K562 (cell line): ENCODE results near the gene PRKCB. TPM values are rescaled to one million over a fixed set of nuclear protein-coding genes. Genes with fewer than 3 reads are reported as not detected.
A peak's percentile ranks its signal among the peaks of the same experiment; 100 is the strongest.

Experiments used
- ATF7 ChIP-seq: fragments of 450-650 bp; IDR thresholded peaks from 2 replicates; pipeline ENCODE4 v1.7.1; 2014; ENCODE audit warnings: mild to moderate bottlenecking, moderate library complexity
- DMBX1 ChIP-seq: fragments of 250-450 bp; sonication (Bioruptor Pico); IDR thresholded peaks from 2 replicates; pipeline ENCODE4 v1.8.0; 2022; ENCODE audit warnings: inconsistent platforms, mild to moderate bottlenecking, moderate library complexity, borderline replicate concordance
- JUND ChIP-seq, 2 experiments: IDR thresholded peaks; 2 replicates in 1 of 2; 3 replicates in 1 of 2; pipeline ENCODE4 v1.6.1; 2011; ENCODE audit warnings: borderline replicate concordance in 2 of 2, low read depth in 2 of 2, low read length in 2 of 2, improper control_type of control experiment in 1 of 2, missing biosample characterization in 1 of 2, missing genetic modification characterization in 1 of 2, missing genetic modification reagents in 1 of 2
- MEIS2 ChIP-seq: fragments of 450-650 bp; IDR thresholded peaks from 2 replicates; pipeline ENCODE4 v1.6.1; 2014; ENCODE audit warnings: mild to moderate bottlenecking; ENCODE audit not compliant: partially characterized antibody
- MYC ChIP-seq, 2 experiments: fragments of 250-450 bp in 1 of 2; sonication (Bioruptor Pico) in 1 of 2; IDR thresholded peaks; 2 replicates each; pipeline versions ENCODE4 v1.5.1 to v1.6.1; 2012 to 2021; ENCODE audit warnings: low read depth in 2 of 2, borderline replicate concordance in 1 of 2, improper control_type of control experiment in 1 of 2, low read length in 1 of 2, mild to moderate bottlenecking in 1 of 2, moderate library complexity in 1 of 2
- RAD51 ChIP-seq: fragments of 450-650 bp; IDR thresholded peaks from 2 replicates; pipeline ENCODE4 v1.7.1; 2016; ENCODE audit warnings: low read depth, mild to moderate bottlenecking, borderline replicate concordance
- STAG1 ChIP-seq: sonication (generic); formaldehyde crosslinking; IDR thresholded peaks from 2 replicates; pipeline ENCODE4 v1.5.0; 2020; ENCODE audit warnings: missing genetic modification reagents, borderline replicate concordance
- THRAP3 ChIP-seq: fragments of 450-650 bp; IDR thresholded peaks from 2 replicates; pipeline ENCODE4 v1.6.1; 2016; ENCODE audit warnings: mild to moderate bottlenecking, inconsistent platforms, borderline replicate concordance
- XRCC3 ChIP-seq: fragments of 450-650 bp; IDR thresholded peaks from 2 replicates; pipeline ENCODE4 v1.6.1; 2017; ENCODE audit warnings: mild to moderate bottlenecking, moderate library complexity
- ZBTB17 ChIP-seq: fragments of 450-650 bp; formaldehyde crosslinking; IDR thresholded peaks from 2 replicates; pipeline ENCODE4 v1.4.0; 2020; ENCODE audit warnings: mild to moderate bottlenecking
- ZEB2 ChIP-seq: fragments of 450-650 bp; IDR thresholded peaks from 2 replicates; pipeline ENCODE4 v1.6.1; 2016
- polyA plus RNA-seq, 8 experiments: library from polyadenylated mRNA; depleted of rRNA in 4 of 8; stranded (reverse) in 5 of 8; unstranded in 3 of 8; fragments of >200 nt; fragmentation: Nextera tagmentation in 2 of 8; fragmentation: Illumina TruSeq in 1 of 8; extraction: Ambion mirVana in 2 of 8; extraction: Trizol in 1 of 8; gene quantifications; 2 replicates each; pipeline versions ENCODE4 v1.2.1 to v1.2.3, GENCODE V29; 2011 to 2014; ENCODE audit warnings: inconsistent platforms in 1 of 8, missing spikeins in 1 of 8
- total RNA-seq, 7 experiments: library from RNA; depleted of rRNA in 6 of 7; stranded (reverse); fragments of >200 nt in 6 of 7; fragmentation: Illumina TruSeq in 2 of 7; extraction: Trizol in 2 of 7; gene quantifications; 2 replicates each; pipeline versions ENCODE4 v1.2.1 to v1.2.3, GENCODE V29; 2011 to 2021; ENCODE audit warnings: low replicate concordance in 1 of 7
- TF ChIP-seq, protein P1 (sequence below): fragments of 250-450 bp; sonication (Bioruptor Pico); IDR thresholded peaks from 2 replicates; pipeline ENCODE4 v1.5.0; 2021; ENCODE audit warnings: mild to moderate bottlenecking, borderline replicate concordance
- TF ChIP-seq, protein P2 (sequence below): fragments of 450-650 bp; IDR thresholded peaks from 2 replicates; pipeline ENCODE4 v1.6.1; 2016
- TF ChIP-seq, protein P3 (sequence below), 2 experiments: fragments of 450-650 bp; conservative IDR thresholded peaks; 2 replicates each; pipeline ENCODE4 v1.6.1; 2017; ENCODE audit warnings: mild to moderate bottlenecking in 2 of 2, moderate library complexity in 2 of 2
- TF ChIP-seq, protein P4 (sequence below), 2 experiments: fragments of 450-650 bp in 1 of 2; sonication (generic) in 1 of 2; formaldehyde crosslinking; conservative IDR thresholded peaks; 2 replicates each; pipeline versions ENCODE4 v1.4.0 to v1.8.1; 2020 to 2022; ENCODE audit warnings: mild to moderate bottlenecking in 1 of 2, missing genetic modification reagents in 1 of 2

The PRKCB gene
- total and polyA plus RNA-seq, 9 of the 15 experiments (the other 6 are each of a cell fraction or from before 2014, with no cell fraction given), result 49.9 to 276 (median 148) TPM

DNA sequence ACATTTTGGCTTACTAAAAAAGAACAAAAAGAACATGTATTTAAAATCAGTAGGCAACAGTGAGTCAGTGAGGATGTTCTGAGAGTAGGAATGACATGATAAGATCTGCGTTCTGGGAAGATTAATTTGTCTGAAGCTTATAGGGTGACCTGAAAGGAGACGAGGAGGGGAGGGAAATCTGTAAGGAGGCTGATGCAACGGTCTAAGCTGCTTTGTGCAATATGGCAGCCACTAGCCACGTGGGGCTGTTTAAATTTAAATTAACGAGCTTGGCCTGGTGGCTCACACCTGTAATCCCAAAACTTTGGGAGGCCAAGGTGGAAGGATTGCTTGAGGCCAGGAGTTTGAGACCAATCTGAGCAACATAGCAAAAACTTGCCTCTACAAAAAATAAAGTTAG is 238.8 kb downstream of the PRKCB start (continued):
- TF ChIP-seq, protein P1, sequence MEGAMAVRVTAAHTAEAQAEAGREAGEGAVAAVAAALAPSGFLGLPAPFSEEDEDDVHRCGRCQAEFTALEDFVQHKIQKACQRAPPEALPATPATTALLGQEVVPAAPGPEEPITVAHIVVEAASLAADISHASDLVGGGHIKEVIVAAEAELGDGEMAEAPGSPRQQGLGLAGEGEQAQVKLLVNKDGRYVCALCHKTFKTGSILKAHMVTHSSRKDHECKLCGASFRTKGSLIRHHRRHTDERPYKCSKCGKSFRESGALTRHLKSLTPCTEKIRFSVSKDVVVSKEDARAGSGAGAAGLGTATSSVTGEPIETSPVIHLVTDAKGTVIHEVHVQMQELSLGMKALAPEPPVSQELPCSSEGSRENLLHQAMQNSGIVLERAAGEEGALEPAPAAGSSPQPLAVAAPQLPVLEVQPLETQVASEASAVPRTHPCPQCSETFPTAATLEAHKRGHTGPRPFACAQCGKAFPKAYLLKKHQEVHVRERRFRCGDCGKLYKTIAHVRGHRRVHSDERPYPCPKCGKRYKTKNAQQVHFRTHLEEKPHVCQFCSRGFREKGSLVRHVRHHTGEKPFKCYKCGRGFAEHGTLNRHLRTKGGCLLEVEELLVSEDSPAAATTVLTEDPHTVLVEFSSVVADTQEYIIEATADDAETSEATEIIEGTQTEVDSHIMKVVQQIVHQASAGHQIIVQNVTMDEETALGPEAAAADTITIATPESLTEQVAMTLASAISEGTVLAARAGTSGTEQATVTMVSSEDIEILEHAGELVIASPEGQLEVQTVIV (CRISPR knock-in tag), result no peak
- TF ChIP-seq, protein P2, sequence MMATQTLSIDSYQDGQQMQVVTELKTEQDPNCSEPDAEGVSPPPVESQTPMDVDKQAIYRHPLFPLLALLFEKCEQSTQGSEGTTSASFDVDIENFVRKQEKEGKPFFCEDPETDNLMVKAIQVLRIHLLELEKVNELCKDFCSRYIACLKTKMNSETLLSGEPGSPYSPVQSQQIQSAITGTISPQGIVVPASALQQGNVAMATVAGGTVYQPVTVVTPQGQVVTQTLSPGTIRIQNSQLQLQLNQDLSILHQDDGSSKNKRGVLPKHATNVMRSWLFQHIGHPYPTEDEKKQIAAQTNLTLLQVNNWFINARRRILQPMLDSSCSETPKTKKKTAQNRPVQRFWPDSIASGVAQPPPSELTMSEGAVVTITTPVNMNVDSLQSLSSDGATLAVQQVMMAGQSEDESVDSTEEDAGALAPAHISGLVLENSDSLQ, result peak; percentile 43
- TF ChIP-seq RAD51 (peak; percentile 40; the same call in 1 of the 2 replicates), JUND (IDR thresholded peaks at IDR 0.05; ENCODE audit: borderline replicate concordance, low read depth, low read length) (peak; percentile 55; the same call in 1 of the 2 replicates), JUND (tag; IDR thresholded peaks at IDR 0.05; ENCODE audit: borderline replicate concordance, low read depth, low read length) (peak; percentile 17; the same call in 1 of the 3 replicates), ZBTB17 (no peak), ZEB2 (0 out of 2 replicates have a peak, but pooled peaks have one; percentile 25), THRAP3 (no peak), MEIS2 (peak; percentile 73), MYC (IDR thresholded peaks at IDR 0.05; ENCODE audit: low read depth, low read length) (peak; percentile 98), MYC (CRISPR knock-in tag; IDR thresholded peaks at IDR 0.05; ENCODE audit: borderline replicate concordance, low read depth) (0 out of 2 replicates have a peak, but pooled peaks have one; percentile 55), ATF7 (peak; percentile 60), STAG1 (CRISPR knock-in tag) (no peak), XRCC3 (no peak), DMBX1 (CRISPR knock-in tag) (peak; percentile 68)
- TF ChIP-seq, protein P3, sequence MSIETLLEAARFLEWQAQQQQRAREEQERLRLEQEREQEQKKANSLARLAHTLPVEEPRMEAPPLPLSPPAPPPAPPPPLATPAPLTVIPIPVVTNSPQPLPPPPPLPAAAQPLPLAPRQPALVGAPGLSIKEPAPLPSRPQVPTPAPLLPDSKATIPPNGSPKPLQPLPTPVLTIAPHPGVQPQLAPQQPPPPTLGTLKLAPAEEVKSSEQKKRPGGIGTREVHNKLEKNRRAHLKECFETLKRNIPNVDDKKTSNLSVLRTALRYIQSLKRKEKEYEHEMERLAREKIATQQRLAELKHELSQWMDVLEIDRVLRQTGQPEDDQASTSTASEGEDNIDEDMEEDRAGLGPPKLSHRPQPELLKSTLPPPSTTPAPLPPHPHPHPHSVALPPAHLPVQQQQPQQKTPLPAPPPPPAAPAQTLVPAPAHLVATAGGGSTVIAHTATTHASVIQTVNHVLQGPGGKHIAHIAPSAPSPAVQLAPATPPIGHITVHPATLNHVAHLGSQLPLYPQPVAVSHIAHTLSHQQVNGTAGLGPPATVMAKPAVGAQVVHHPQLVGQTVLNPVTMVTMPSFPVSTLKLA (conservative IDR thresholded peaks at IDR 0.05), result 0 out of 4 replicates have a peak, but pooled peaks of 1 of the 2 experiments have one; percentile 16
- TF ChIP-seq, protein P4, sequence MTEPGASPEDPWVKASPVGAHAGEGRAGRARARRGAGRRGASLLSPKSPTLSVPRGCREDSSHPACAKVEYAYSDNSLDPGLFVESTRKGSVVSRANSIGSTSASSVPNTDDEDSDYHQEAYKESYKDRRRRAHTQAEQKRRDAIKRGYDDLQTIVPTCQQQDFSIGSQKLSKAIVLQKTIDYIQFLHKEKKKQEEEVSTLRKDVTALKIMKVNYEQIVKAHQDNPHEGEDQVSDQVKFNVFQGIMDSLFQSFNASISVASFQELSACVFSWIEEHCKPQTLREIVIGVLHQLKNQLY (CRISPR knock-in tag; conservative IDR thresholded peaks at IDR 0.05), result no peak
